ENCODE data around the gene MPP2. TPM values are rescaled to one million over a fixed set of nuclear protein-coding genes. Genes with fewer than 3 reads are reported as not detected.
"Not testable (repeated sequence)": the region's sequence is repeated elsewhere in the genome, so short reads cannot be mapped to it uniquely, and the experiment has no call there.

MPP2 gene
- total RNA-seq, 1 donor from 2014 or later: 7.0 TPM

DNA sequence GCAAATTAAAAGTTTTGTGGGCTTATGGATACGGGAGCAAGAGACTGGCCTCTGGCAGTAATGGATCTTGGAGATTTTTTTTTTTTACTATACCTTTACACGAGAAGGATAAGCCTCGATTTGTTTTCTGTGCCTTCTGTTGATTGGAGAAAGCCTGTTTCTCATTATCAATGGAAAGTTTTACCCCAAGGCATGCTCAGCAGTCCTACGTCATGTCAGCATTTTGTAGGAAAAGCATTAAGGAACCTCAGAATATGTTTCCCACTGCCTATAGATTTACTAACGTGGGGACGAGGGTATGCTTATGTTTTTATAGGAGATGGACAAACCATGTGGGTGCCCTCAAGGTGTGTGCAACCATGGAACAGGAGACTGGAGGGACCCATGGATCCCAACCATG is 33.5 kb downstream of the MPP2 start:
- no peak for DNase-seq (ENCODE audit: low spot score)
- H3K36me3 Mint-ChIP-seq (ENCODE audit: low read depth): no peaks in the 10 kb centered on the region
- H3K27me3 Mint-ChIP-seq (ENCODE audit: low read depth): peaks cover 14% of the 10 kb centered on the region
- no peaks in the 10 kb centered on the region for H3K9me3 Mint-ChIP-seq (ENCODE audit: low read depth)
- TF ChIP-seq, protein P1, sequence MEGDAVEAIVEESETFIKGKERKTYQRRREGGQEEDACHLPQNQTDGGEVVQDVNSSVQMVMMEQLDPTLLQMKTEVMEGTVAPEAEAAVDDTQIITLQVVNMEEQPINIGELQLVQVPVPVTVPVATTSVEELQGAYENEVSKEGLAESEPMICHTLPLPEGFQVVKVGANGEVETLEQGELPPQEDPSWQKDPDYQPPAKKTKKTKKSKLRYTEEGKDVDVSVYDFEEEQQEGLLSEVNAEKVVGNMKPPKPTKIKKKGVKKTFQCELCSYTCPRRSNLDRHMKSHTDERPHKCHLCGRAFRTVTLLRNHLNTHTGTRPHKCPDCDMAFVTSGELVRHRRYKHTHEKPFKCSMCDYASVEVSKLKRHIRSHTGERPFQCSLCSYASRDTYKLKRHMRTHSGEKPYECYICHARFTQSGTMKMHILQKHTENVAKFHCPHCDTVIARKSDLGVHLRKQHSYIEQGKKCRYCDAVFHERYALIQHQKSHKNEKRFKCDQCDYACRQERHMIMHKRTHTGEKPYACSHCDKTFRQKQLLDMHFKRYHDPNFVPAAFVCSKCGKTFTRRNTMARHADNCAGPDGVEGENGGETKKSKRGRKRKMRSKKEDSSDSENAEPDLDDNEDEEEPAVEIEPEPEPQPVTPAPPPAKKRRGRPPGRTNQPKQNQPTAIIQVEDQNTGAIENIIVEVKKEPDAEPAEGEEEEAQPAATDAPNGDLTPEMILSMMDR (IDR thresholded peaks at IDR 0.05): no peak
- H3K4me3 Mint-ChIP-seq (ENCODE audit: unreplicated experiment): no peak overlapping the region
- peaks cover 2% of the 10 kb centered on the region for H3K4me1 Mint-ChIP-seq (ENCODE audit: low read depth)
- H3K27ac Mint-ChIP-seq (ENCODE audit: unreplicated experiment): no peak overlapping the region

DNA sequence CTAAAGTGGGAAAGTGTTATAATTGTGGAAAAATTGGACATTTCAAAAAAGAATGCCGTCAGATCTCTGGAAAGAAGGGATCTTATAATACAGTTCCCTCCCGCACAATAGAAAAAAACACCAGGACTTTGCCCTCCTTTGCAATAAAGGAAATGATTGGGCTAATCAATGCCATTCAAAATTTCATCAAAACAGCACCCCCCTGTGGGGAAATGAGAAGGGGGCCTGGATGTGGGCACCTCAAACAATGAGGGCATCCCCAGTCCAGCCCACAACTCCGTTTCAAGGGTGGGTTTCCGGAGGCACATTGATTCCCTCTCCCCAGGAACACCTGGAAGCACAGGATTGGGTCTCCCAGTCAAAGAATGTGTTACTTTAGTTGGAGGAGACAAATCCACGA is 34.2 kb downstream of the MPP2 start:
- H3K36me3 Mint-ChIP-seq (ENCODE audit: low read depth): no peaks in the 10 kb centered on the region
- no peak overlapping the region for H3K4me3 Mint-ChIP-seq (ENCODE audit: unreplicated experiment)
- no peak overlapping the region for H3K27ac Mint-ChIP-seq (ENCODE audit: unreplicated experiment)
- no peaks in the 10 kb centered on the region for H3K4me1 Mint-ChIP-seq (ENCODE audit: low read depth)
- peaks cover 17% of the 10 kb centered on the region for H3K27me3 Mint-ChIP-seq (ENCODE audit: low read depth)
- peaks cover 2% of the 10 kb centered on the region for H3K9me3 Mint-ChIP-seq (ENCODE audit: low read depth)
- no peak for DNase-seq (ENCODE audit: low spot score)
- TF ChIP-seq, protein P1 (IDR thresholded peaks at IDR 0.05): peak; percentile 26

DNA sequence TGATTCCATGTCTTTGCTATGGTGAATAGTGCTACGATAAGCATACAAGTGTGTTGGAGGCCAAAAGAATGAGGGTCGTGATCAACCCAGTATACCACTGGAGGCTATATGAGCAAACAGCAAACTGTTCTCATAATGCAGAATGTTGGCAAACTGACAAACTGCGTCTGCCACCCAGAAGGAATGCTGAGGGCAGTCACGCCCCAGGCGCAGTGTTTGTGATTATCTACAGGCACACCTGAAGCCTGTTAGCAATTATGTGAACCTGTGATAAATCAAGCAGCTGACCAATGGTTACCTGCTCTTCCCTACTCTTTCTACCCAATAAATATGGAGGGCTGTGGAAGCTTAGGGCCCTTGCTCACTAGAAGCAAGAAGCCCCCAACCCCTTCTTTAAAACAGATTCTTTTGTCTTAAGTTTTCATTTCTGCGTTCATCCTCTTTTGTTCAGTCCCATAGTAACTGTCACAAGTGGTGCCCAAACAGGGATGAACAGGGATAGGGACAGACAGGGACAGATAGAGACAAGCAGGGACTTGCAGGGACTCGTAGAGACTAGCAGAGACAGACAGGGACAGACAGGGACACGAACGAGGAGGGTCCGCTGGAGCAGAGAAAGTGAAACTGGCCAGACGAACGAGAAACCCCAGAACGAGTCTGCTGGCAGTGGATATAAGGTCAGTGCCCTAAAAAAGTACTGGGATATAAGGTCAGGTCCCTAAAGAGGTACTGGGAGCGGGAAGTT is 35.2 kb downstream of the MPP2 start:
- no peaks in the 10 kb centered on the region for H3K4me1 Mint-ChIP-seq (ENCODE audit: low read depth)
- TF ChIP-seq, protein P1 (IDR thresholded peaks at IDR 0.05): no peak
- H3K27ac Mint-ChIP-seq (ENCODE audit: unreplicated experiment): no peak overlapping the region
- no peaks in the 10 kb centered on the region for H3K36me3 Mint-ChIP-seq (ENCODE audit: low read depth)
- H3K9me3 Mint-ChIP-seq (ENCODE audit: low read depth): peaks cover 2% of the 10 kb centered on the region
- no peak overlapping the region for H3K4me3 Mint-ChIP-seq (ENCODE audit: unreplicated experiment)
- peaks cover 25% of the 10 kb centered on the region for H3K27me3 Mint-ChIP-seq (ENCODE audit: low read depth)
- DNase-seq (ENCODE audit: low spot score): no peak

DNA sequence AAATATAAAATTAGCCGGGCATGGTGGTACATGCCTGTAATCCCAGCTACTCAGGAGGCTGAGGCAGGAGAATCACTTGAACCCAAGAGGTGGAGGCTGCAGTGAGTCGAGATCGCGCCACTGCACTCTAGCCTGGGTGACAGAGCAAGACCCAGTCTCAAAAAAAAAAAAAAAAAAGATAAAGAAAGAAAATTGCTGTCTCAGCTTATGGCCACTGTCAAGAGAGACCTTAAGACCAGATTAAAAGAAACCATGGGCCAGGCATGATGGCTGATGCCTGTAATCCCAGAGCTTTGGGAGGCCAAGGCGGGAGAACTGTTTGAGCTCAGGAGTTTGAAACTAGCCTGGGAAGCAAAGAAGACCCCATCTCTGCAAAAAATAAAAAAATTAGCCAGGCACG is 38.3 kb downstream of the MPP2 start:
- not testable (repeated sequence) for H3K27ac Mint-ChIP-seq (ENCODE audit: unreplicated experiment); DNase-seq (ENCODE audit: low spot score); H3K4me1 Mint-ChIP-seq (ENCODE audit: low read depth); H3K4me3 Mint-ChIP-seq (ENCODE audit: unreplicated experiment); H3K9me3 Mint-ChIP-seq (ENCODE audit: low read depth); H3K36me3 Mint-ChIP-seq (ENCODE audit: low read depth)
- peaks cover 27% of the 10 kb centered on the region for H3K27me3 Mint-ChIP-seq (ENCODE audit: low read depth)

DNA sequence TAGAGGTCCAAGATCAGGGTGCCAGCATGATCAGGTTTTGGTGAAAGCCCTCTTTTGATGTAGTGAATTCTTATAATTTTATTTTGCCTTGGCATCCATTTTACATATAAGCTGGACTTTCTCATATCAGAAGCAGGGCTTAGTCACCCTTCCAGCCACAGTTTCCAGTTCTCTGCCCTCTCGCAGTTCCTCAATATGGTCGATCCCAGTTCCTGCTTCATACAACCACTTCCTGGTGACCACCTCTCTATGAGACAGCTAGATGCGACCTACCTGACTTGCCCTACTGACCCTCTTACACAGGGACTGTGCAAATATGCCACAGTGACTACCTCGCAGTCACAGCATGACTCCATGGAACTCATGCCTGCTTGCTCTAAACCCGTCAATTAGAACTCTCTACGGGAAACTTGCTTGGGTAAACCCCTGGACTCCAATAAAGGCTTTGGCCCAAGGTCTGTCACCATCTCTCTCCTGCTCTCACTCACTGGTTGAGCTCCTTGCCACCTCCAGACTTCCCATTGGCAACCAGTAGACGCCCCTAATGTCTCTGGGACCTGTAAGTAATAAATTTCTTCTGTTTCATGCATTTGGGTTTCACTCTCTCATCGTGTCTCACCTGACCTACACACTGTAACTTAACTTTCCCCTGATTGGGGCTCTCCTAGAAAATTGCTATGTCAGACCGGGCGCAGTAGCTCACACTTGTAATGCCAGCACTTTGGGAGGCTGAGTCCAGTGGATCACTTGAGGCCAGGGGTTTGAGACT is 38.9 kb downstream of the MPP2 start:
- H3K4me1 Mint-ChIP-seq (ENCODE audit: low read depth): peaks cover 6% of the 10 kb centered on the region
- TF ChIP-seq, protein P1 (IDR thresholded peaks at IDR 0.05): no peak
- peaks cover 24% of the 10 kb centered on the region for H3K27me3 Mint-ChIP-seq (ENCODE audit: low read depth)
- H3K4me3 Mint-ChIP-seq (ENCODE audit: unreplicated experiment): no peak overlapping the region
- H3K27ac Mint-ChIP-seq (ENCODE audit: unreplicated experiment): no peak overlapping the region
- no peak for DNase-seq (ENCODE audit: low spot score)
- H3K36me3 Mint-ChIP-seq (ENCODE audit: low read depth): no peaks in the 10 kb centered on the region
- peaks cover 2% of the 10 kb centered on the region for H3K9me3 Mint-ChIP-seq (ENCODE audit: low read depth)

Measured in chondrocyte (in vitro differentiated cells).